HG02623 (cell line): Measurements from ENCODE around the gene CDC34.

ENCODE experiments used
- ATAC-seq: cut with Tn5 transposase; IDR thresholded peaks from one replicate; pipeline ENCODE4 v1.9.1; 2021; ENCODE audit warnings: moderate library complexity; ENCODE audit not compliant: unreplicated experiment

The CDC34 gene

GRCh38 chr19:519449-519865 is 12.1 kb upstream of the CDC34 start:
- no peak for ATAC-seq

GRCh38 chr19:522726-523125 is 8.8 kb upstream of the CDC34 start:
- ATAC-seq: no peak

DNA sequence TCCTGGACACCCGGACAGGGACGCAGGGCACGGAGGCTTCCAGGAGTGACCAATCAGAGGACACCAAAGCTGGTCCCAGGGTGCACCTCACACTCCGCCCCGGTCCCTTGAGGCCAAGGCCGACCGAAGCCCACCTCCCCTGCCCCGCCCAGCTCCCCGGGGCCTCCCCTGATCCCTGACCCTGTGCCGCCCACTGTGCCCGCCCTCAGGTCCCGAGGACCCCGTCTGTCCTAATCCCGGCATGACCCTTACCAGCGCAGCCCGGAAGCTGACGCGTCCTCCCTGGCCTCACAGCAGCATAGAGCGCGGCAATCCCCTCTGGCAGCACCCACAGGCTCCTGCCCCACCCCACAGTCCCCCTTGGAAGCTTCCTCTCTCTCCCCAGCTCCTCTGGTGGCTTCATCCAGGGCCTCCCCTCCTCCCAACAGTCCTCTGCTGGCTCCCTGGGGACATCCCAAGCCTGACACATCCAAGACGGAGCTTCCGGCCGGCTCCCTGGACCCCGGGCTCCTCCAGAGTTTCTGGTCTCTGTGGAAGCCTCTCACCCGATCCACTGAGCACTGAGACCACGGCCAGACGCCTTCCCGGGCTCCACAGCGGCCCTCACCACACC is 7.4 kb upstream of the CDC34 start:
- no peak for ATAC-seq

DNA sequence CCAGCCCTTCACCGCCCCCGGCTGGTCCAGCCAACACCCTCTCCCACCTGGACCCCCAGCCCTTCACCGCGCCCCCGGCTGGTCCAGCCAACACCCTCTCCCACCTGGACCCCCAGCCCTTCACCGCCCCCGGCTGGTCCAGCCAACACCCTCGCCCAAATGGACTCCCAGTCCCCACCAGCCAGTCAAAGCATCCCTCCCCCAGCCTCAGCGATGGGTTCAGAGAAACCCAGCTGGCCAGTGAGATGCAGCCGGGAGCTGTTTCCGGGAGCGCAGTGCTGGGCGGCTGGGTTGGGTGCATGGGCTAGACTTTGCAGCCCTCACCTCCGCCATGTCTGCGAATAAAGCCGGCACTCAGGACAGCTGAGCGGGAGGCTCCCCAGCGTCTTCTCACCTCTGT is 6.5 kb upstream of the CDC34 start:
- ATAC-seq: no peak

- no peak for ATAC-seq
These were observed 5.6 kb upstream of the CDC34 start for GRCh38 chr19:525857-526419.

DNA sequence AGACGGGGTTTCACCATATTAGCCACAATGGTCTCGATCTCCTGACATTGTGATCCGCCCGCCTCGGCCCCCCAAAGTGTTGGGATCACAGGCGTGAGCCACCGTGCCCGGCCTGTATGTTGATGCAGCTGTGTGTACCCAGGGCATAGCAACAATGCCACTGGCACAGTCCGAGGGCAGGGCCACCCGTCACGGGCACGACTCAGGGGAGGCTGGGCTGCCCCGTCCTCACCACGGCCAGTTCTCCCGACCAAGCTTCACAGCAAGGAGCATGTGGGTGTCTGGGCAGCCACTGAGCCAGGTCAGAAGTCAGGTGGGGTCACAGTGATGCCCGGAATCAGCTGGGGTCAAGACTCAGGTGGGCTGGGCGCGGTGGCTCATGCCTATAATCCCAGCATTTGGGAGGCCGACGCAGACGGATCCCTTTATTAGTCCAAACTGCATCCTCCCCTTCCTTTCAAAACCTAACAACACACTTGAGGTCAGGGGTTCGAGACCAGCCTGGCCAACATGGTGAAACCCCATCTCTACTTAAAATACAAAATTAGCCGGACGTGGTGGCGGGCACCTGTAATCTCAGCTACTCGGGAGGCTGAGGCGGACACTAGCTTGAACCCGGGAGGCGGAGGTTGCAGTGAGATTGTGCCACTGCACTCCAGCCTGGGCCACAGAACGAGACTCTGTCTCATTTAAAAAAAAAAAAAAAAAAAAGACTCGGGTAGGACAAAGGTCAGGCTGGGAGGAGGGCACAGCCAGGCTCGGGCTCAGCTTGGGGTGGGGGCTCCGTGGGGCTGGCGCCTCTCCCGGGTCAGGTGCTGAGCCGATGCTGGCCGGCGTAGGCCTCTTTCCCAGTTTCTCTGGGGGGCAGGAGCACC is 1.2 kb upstream of the CDC34 start:
- no peak for ATAC-seq

GRCh38 chr19:531009-531752 is 379 bp upstream of the CDC34 start:
- ATAC-seq: peak; percentile 56

- ATAC-seq: no peak
These were observed 1.2 kb downstream of the CDC34 start for GRCh38 chr19:532561-533363.

DNA sequence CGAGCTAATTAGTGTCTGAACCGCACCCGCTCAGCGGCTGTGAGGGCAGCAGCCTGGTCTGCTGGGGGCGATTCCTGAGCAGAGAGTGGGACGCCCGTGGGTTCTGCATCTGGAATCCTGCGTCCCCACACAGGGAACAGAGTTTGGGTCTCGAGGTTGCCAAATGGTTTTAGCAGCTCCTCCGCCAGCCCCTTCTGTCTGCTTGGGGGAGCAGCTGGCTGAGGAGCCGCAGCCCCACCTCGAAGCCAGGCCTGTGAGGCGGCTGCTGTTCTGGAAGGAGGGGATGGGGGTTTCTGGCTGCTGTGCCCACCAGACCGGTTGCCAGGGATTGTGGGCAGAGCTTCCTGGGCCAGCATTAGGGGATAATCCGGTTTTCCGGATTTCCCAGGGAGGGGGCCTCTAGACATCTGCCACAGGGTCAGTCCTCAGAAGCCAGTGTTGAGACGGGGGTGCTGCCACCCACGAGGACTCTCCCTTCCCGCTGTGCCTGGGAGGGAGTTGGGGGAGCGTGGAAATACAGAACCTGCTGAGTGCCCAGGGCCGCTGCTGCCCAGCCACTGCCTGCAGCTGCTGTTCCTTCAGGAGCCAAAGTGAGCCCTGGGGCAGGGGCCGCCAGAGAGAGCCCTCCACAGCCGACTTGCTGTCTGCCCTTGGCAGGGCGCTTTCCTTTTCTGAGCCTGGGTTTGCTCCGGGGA is 2.0 kb downstream of the CDC34 start:
- ATAC-seq: no peak

- ATAC-seq: no peak
These were observed 2.5 kb downstream of the CDC34 start for GRCh38 chr19:534088-534487.

DNA sequence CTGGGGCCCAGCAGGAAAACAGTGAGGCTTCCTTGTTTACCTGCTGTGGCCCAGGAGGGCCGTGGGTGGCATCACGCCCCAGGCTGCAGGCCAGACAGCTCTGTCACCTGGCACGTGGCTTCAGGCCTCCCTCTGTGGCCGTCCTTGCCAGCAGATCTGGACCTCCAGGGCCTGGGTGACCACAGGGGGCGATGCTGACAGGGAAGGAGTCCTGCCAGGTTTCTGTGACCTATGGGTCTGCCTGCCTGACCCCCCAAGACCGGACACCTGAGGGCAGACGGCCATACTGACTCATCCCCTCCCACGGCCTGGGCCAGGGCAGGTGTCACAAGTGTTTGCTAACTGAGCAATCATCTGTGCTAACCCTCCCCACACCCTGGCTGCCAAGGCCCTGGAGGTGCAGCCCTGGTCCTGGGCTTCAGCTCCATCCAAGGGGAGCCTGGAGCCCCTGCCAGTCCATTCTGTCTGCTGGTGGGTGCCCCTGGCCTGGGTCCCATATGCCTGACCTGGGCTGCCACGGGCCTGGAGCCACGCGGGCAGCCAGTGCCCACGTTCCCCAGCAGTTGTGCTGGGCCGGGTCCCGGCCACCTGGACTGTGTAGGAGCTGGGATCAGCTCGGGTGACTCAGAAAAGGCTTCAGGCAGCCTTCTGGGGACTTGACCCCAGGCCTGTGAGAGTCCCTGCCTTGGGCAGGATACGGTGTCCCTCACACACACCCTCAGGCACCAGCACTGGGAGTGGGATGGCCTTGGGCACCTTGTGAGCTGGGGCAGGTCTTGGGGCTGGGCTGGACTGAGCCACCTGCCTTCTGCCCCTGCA is 3.7 kb downstream of the CDC34 start:
- no peak for ATAC-seq

DNA sequence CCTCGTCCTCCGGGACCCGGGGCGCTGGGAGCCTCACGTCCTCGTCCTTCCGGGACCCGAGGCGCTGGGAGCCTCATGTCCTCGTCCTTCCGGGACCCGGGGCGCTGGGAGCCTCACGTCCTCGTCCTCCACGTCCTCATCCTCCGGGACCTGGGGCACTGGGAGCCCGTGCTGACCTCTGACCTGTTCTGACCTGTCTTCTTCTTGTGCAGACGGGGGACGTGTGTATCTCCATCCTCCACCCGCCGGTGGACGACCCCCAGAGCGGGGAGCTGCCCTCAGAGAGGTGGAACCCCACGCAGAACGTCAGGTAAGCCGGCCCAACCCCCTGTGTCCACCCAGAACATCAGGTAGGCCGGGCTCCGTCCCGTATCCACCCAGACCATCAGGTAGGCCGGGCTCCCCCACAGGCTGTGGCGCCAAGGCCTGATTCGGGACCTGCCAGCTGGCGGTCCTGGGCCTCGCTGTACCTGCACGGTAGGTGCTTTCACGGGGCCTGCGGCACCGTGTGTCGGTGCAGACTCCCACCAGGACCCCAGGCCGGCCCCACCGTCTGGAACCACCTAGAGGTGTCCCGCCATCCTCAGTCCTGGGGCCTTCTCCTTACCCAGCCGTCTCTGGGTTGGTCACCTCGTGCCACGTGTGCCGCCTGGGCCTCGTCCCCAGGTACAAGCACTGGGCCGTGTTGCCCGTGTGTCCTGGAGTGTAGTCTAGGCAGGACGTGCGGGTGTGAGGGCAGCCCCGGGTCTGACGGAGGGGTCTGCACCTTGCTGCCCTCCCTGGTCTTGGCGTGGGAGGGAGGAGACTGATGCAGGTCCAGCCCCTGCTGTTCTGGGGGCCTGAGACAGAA is 4.7 kb downstream of the CDC34 start:
- ATAC-seq: no peak

DNA sequence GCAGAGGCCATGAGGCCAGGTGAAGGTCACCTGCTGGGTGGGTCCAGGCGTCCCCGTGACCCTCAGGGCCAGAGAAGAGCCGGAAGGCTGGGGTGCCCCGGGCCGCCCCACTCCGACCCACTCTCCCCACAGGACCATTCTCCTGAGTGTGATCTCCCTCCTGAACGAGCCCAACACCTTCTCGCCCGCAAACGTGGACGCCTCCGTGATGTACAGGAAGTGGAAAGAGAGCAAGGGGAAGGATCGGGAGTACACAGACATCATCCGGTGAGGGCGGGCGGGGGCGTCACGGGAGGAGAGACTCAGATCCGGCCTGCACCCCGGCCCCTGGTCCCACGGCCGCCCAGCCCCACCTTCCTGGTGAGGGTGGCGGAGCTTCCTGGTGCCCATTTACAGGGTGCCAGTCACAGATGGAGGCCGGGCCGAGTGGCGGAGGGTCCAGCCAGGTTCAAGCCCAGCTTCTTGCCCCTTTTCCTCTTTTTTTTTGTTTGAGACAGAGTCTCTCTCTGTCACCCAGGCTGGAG is 5.4 kb downstream of the CDC34 start:
- ATAC-seq: no peak

GRCh38 chr19:538641-539428 is 7.3 kb downstream of the CDC34 start:
- no peak for ATAC-seq

GRCh38 chr19:539429-540030 is 8.0 kb downstream of the CDC34 start:
- ATAC-seq: no peak

- no peak for ATAC-seq
These were observed 9.5 kb downstream of the CDC34 start for GRCh38 chr19:540867-541637.
